CD4-positive, alpha-beta T cell treated with Interleukin-4 for 1 hour (primary cell): Measurements from ENCODE around the gene HDAC2.
A peak's percentile ranks its signal among the peaks of the same experiment; 100 is the strongest.
"Not testable (repeated sequence)": the region's sequence is repeated elsewhere in the genome, so short reads cannot be mapped to it uniquely, and the experiment has no call there.

Experiments
- DNase-seq, 2 donors: peaks; one replicate each; pipeline ENCODE4 v3.0.0-alpha.2; 2020 to 2022

Gene HDAC2

GRCh38 chr6:113970805-113971676, at the start of gene HDAC2:
HDAC2 (minus strand) TSS chr6:113971148; CDS start chr6:113970908, 240 bp downstream.
- DNase-seq, result peak; percentile 87 to 89

- DNase-seq, result no peak
Observed at GRCh38 chr6:114020196-114020595, 49.2 kb upstream of the HDAC2 start.

- DNase-seq, result not testable (repeated sequence)
Observed at GRCh38 chr6:114017146-114017545, 46.2 kb upstream of the HDAC2 start.

DNA sequence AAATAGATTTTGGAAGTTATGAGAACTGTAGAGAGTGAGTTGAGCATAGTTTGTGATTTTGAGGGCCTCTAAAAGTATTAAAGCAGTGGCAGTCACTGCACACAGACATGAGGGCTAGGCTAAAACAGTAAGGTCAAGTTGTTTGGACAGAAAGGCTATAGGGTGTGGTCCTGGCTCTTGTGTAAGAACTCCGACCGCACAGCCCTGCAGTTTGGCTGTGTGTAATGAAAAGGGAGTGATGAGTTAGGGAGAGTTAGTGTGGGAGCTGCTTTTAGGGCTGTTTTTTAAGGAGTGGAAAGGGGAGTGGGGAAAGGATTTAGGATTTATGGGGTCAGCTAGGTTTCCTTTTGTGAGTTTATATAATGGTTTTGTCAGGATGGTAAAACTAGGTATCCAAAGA, 43.2 kb upstream of the HDAC2 start:
- not testable (repeated sequence) for DNase-seq

DNA sequence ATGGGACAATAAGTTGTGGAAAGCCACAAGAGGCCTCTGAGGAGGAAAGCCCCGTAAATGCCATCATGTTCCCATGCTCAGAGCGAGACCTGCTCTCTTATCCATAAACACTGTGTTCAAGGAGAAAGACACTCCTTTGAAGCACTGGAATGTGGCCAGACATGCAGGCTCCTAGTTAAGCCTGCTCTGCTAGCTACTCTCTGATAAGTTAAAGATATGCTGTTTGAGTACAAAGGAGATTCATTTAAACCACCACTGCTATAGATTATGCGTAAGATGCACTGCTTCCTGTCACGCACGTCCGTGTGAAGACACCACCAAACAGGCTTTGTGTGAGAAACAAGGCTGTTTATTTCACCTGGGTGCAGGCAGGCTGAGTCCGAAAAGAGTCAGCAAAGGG, 40.5 kb upstream of the HDAC2 start:
- peak in 1 of 2 donors; percentile 9 for DNase-seq

- DNase-seq, result no peak
Observed at GRCh38 chr6:114010540-114010939, 39.6 kb upstream of the HDAC2 start.

- DNase-seq, result no peak
Observed at GRCh38 chr6:114009192-114009591, 38.2 kb upstream of the HDAC2 start.

DNA sequence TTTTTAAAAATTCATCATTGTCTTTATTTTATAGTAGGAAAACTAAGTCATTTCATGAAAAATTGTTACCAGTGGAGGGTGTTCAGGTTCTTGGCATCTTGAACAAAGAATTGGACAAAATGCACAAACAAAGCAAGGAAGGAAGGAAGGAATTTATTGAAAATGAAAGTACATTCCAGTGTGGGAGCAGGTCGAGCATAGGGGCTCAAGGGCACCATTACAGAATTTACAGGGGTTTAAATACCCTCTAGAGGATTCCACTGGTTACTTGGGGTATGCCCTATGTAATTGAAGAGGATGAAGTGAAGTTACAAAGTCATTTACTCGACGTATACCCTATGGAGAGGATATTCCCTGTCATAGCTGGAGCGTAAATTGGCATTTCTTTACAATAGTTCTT, 37.4 kb upstream of the HDAC2 start:
- no peak for DNase-seq

DNA sequence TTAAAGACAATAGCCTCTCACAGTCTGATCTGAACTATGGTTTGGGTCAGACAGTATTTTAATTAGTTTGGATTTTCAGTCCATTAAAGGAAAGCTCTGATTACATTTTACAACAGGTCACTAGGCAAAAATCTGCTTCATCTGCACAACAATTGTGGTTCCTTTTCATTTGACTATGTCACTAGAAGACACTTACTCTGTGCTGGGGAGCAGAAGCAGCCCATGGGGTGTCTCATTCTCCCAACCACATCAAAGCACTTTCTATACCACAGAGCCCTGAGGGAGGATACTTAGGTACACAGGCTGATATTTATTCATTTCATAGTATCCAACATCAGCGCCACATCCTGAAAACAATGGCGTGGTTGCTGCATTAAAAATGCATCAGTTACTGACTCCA, 36.6 kb upstream of the HDAC2 start:
- peak in 1 of 2 donors; percentile 36 for DNase-seq

DNA sequence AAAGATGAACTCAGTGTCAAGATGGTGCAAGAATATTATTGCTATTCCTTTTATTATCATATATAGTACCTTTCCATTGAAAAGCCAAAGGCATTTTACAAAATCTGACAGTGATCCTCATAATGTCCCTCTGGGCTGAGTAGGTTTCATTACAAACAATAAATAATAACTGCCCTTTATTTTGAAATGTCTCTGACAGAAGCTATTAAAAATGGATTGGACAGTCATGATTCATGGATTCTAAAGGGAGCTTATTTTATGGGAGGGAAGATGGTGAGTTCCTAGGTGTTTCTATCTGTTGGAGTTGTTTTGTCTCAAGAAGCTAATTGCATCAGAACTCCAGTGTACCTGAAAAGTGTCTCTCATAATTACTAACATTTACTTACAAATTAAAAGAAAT, 30.4 kb upstream of the HDAC2 start:
- DNase-seq, result no peak

DNA sequence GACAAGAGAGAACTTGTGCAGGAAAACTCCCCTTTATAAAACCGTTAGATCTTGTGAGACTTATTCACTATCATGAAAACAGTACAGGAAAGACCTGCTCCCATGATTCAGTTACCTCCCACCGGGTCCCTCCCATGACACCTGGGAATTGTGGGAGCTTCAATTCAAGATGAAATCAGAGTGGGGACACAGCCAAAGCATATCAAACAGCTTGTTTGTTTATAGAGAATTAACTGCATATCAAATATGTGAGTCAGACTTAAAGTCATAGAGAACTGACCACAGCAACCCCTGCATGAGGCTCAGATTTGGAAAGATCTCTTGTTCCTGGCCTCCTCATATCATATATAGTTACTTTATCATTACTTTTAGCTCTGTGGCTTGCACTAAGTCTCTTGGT, 29.1 kb upstream of the HDAC2 start:
- no peak for DNase-seq

GRCh38 chr6:113999284-113999683, 28.3 kb upstream of the HDAC2 start:
- DNase-seq, result no peak

- DNase-seq, result no peak
Observed at GRCh38 chr6:113998811-113999210, 27.9 kb upstream of the HDAC2 start.

- no peak for DNase-seq
Observed at GRCh38 chr6:113997116-113997515, 26.2 kb upstream of the HDAC2 start.

GRCh38 chr6:113995634-113996033, 24.7 kb upstream of the HDAC2 start:
- DNase-seq, result no peak

GRCh38 chr6:113994934-113995342, 24.0 kb upstream of the HDAC2 start:
- DNase-seq, result peak in 1 of 2 donors; percentile 55

GRCh38 chr6:113989675-113990074, 18.7 kb upstream of the HDAC2 start:
- DNase-seq, result no peak

GRCh38 chr6:113982675-113983074, 11.7 kb upstream of the HDAC2 start:
- DNase-seq, result not testable (repeated sequence)

- DNase-seq, result no peak
Observed at GRCh38 chr6:113982055-113982550, 11.2 kb upstream of the HDAC2 start.

- DNase-seq, result peak in 1 of 2 donors; percentile 11
Observed at GRCh38 chr6:113980937-113981554, 10.1 kb upstream of the HDAC2 start.

DNA sequence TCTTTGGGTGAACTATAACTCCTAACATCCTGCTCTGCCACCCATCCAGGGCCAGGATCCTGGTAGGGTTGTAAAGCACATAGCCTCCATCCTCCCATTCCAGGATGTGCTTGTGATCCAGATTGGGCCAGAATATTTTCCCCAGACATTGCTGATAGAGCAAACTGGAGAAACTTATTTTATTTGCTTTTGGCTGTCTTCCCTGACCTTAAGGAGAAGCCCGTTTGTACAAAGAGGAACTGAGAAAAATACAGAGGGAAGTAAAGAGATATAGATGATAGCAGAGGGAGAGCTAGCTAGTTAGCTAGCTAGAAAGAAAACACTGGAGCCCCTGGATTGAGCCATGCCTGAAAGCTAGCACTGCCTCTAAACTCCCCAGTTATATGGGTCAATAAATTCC, 9.0 kb upstream of the HDAC2 start:
- no peak for DNase-seq

DNA sequence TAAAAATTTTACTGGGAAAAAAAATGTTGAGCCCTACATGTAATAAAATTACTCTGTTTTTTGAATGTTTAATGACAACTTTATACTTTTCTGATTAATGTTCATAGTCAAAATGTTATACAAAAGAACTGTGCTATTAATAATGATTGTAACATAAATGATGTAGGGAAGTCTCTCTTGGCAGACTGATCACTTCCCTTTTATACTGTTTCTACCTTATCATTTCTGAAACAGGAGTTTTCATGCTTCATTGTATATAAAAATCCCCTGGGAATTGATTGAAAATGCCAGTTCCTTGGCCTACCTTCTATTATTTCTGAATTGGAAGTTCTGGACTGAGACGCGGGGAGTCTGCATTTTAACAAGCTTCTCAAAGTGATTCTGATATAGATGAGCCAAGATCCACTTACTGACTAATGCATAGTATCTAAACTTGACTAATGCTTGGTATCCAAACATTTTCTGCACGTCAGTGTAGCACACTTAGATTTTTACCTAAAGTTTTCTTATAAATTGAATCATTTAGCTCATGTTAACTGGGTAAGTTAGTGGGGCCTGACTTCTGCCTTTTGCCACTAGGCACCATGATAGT, 7.2 kb upstream of the HDAC2 start:
- DNase-seq, result no peak

- DNase-seq, result no peak
Observed at GRCh38 chr6:113976806-113977205, 5.9 kb upstream of the HDAC2 start.

GRCh38 chr6:113971741-113972140, 793 bp upstream of the HDAC2 start:
- DNase-seq, result no peak
